Neural cell (in vitro differentiated cells): ENCODE results near the gene CARMIL1. TPM values are rescaled to one million over a fixed set of nuclear protein-coding genes. Genes with fewer than 3 reads are reported as not detected.

Source experiments
- H2AFZ ChIP-seq: fragments of 200-600, 300-800 bp; sonication (generic), shearing (Covaris generic); 2 replicates; pipeline ENCODE4 v1.6.0; 2014; ENCODE audit warnings: low read depth, mild to moderate bottlenecking, antibody characterized with exemption, low read length, moderate library complexity
- H3F3A ChIP-seq: fragments of 200-600 bp; shearing (Covaris generic); 2 replicates; pipeline ENCODE4 v1.6.1; 2016; ENCODE audit warnings: mild to moderate bottlenecking, moderate library complexity, mixed read lengths, antibody characterized with exemption, low read length; ENCODE audit not compliant: insufficient read depth, poor library complexity, severe bottlenecking
- H3K27ac ChIP-seq: fragments of 200-600, 300-800 bp; sonication (generic), shearing (Covaris generic); 2 replicates; pipeline ENCODE4 v1.5.1; 2014; ENCODE audit warnings: mild to moderate bottlenecking, low read length, moderate library complexity
- H3K27me3 ChIP-seq: fragments of 300-800, 200-600 bp; sonication (generic), shearing (Covaris generic); 2 replicates; pipeline ENCODE4 v1.6.0; 2014; ENCODE audit warnings: mild to moderate bottlenecking, low read depth, low read length, moderate library complexity; ENCODE audit not compliant: insufficient read depth
- H3K36me3 ChIP-seq: fragments of 300-800, 200-600 bp; sonication (generic), shearing (Covaris generic); 2 replicates; pipeline ENCODE4 v1.5.1; 2014; ENCODE audit warnings: mild to moderate bottlenecking, antibody characterized with exemption, low read length, moderate library complexity; ENCODE audit not compliant: insufficient read depth
- H3K4me2 ChIP-seq: fragments of 300-800, 200-600 bp; sonication (generic), shearing (Covaris generic); 2 replicates; pipeline ENCODE4 v1.6.0; 2014; ENCODE audit warnings: mild to moderate bottlenecking, low read length
- H3K4me3 ChIP-seq: fragments of 300-800, 200-600 bp; sonication (generic), shearing (Covaris generic); 2 replicates; pipeline ENCODE4 v1.5.1; 2014; ENCODE audit warnings: mild to moderate bottlenecking, low read length, moderate library complexity
- H3K79me2 ChIP-seq: fragments of 200-600 bp; shearing (Covaris generic); replicated peaks from 2 replicates; pipeline ENCODE4 v1.6.0; 2014; ENCODE audit warnings: mild to moderate bottlenecking, low read length, moderate library complexity; ENCODE audit not compliant: insufficient read depth
- H3K9ac ChIP-seq: fragments of 300-800, 200-600 bp; sonication (generic), shearing (Covaris generic); 2 replicates; pipeline ENCODE4 v1.6.1; 2016; ENCODE audit warnings: mild to moderate bottlenecking, low read length, mixed read lengths
- H3K9me2 ChIP-seq: fragments of 200-600 bp; shearing (Covaris generic); 2 replicates; pipeline ENCODE4 v1.6.1; 2016; ENCODE audit warnings: mild to moderate bottlenecking, low read length, mixed read lengths; ENCODE audit not compliant: insufficient read depth
- H3K9me3 ChIP-seq: fragments of 200-600, 300-800 bp; sonication (generic), shearing (Covaris generic); 2 replicates; pipeline ENCODE4 v1.6.1; 2016; ENCODE audit warnings: mild to moderate bottlenecking, mixed run types, low read length, moderate library complexity, mixed read lengths
- H4K20me1 ChIP-seq: fragments of 200-600 bp; shearing (Covaris generic); 2 replicates; pipeline ENCODE4 v1.6.1; 2016; ENCODE audit warnings: mild to moderate bottlenecking, mixed run types; ENCODE audit not compliant: insufficient read depth
- EP300 ChIP-seq: fragments of 450-650 bp; conservative IDR thresholded peaks from 2 replicates; pipeline ENCODE4 v1.6.1; 2014; ENCODE audit warnings: antibody characterized with exemption, mild to moderate bottlenecking, moderate library complexity; ENCODE audit not compliant: poor library complexity, severe bottlenecking
- EZH2 ChIP-seq: fragments of 200-600, 300-800 bp; shearing (Covaris generic), sonication (generic); IDR thresholded peaks from 2 replicates; pipeline ENCODE4 v1.6.1; 2014; ENCODE audit warnings: antibody characterized with exemption, low read length, borderline replicate concordance, mild to moderate bottlenecking; ENCODE audit not compliant: insufficient read depth, poor library complexity, severe bottlenecking
- MXI1 ChIP-seq: fragments of 450-650 bp; conservative IDR thresholded peaks from 2 replicates; pipeline ENCODE4 v1.6.1; 2014; ENCODE audit warnings: antibody characterized with exemption, mild to moderate bottlenecking; ENCODE audit not compliant: poor library complexity, severe bottlenecking
- POLR2AphosphoS5 ChIP-seq: IDR thresholded peaks from 2 replicates; pipeline ENCODE4 v1.6.1; 2012
- RAD21 ChIP-seq: fragments of 450-650 bp; conservative IDR thresholded peaks from 2 replicates; pipeline ENCODE4 v1.6.1; 2014; ENCODE audit warnings: antibody characterized with exemption, mild to moderate bottlenecking, moderate library complexity
- SMC3 ChIP-seq: fragments of 450-650 bp; conservative IDR thresholded peaks from 2 replicates; pipeline ENCODE4 v1.6.1; 2014; ENCODE audit warnings: antibody characterized with exemption, mild to moderate bottlenecking, moderate library complexity; ENCODE audit not compliant: poor library complexity
- TAF1 ChIP-seq: IDR thresholded peaks from 2 replicates; pipeline ENCODE4 v1.6.1; 2012; ENCODE audit warnings: low read depth
- polyA plus RNA-seq: library from polyadenylated mRNA; depleted of rRNA; stranded (reverse); fragments of >200 nt; gene quantifications from 2 replicates; pipeline ENCODE4 v1.2.3, GENCODE V29; 2014
- TF ChIP-seq, protein P1 (sequence below): fragments of 450-650 bp; IDR thresholded peaks from 2 replicates; pipeline ENCODE4 v1.5.1; 2014; ENCODE audit warnings: antibody characterized with exemption, mild to moderate bottlenecking, moderate library complexity; ENCODE audit not compliant: poor library complexity, severe bottlenecking
- TF ChIP-seq, protein P2 (sequence below): IDR thresholded peaks from 2 replicates; pipeline ENCODE4 v1.6.1; 2012; ENCODE audit warnings: borderline replicate concordance

CARMIL1 gene
- polyA plus RNA-seq, 1 donor from 2014 or later: 5.3 TPM

DNA sequence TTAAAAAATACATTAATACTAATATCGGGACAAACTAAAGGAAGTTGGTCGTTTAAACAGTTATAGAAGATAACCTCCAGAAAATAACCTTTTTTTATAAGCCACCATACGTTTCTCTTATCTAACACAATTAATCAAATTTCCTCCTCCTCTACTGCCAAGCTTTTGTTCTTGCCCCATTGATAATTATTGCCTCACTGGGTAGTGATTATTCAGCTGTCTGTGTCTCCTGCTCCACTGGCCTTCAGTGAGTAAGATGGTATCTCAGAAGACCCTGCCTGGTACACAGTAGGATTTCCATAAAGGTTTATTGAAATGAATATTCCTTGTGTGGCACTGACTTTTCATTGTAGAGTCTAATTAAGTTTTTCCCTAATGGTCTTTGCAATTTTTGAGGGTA lies 207.4 kb downstream of the CARMIL1 start:
- no peak overlapping the region for H3K9ac ChIP-seq
- no peaks in the 10 kb centered on the region for H3K79me2 ChIP-seq
- no peaks in the 10 kb centered on the region for H3F3A ChIP-seq
- no peak overlapping the region for H2AFZ ChIP-seq
- H3K4me3 ChIP-seq: no peak overlapping the region
- no peaks in the 10 kb centered on the region for H3K9me3 ChIP-seq
- no peaks in the 10 kb centered on the region for H3K27me3 ChIP-seq
- no peaks in the 10 kb centered on the region for H3K9me2 ChIP-seq
- TF ChIP-seq EP300 (no peak), TAF1 (no peak), POLR2AphosphoS5 (no peak), SMC3 (no peak), EZH2 (no peak), MXI1 (no peak), RAD21 (no peak)
- TF ChIP-seq, protein P1, sequence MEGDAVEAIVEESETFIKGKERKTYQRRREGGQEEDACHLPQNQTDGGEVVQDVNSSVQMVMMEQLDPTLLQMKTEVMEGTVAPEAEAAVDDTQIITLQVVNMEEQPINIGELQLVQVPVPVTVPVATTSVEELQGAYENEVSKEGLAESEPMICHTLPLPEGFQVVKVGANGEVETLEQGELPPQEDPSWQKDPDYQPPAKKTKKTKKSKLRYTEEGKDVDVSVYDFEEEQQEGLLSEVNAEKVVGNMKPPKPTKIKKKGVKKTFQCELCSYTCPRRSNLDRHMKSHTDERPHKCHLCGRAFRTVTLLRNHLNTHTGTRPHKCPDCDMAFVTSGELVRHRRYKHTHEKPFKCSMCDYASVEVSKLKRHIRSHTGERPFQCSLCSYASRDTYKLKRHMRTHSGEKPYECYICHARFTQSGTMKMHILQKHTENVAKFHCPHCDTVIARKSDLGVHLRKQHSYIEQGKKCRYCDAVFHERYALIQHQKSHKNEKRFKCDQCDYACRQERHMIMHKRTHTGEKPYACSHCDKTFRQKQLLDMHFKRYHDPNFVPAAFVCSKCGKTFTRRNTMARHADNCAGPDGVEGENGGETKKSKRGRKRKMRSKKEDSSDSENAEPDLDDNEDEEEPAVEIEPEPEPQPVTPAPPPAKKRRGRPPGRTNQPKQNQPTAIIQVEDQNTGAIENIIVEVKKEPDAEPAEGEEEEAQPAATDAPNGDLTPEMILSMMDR: no peak
- TF ChIP-seq, protein P2, sequence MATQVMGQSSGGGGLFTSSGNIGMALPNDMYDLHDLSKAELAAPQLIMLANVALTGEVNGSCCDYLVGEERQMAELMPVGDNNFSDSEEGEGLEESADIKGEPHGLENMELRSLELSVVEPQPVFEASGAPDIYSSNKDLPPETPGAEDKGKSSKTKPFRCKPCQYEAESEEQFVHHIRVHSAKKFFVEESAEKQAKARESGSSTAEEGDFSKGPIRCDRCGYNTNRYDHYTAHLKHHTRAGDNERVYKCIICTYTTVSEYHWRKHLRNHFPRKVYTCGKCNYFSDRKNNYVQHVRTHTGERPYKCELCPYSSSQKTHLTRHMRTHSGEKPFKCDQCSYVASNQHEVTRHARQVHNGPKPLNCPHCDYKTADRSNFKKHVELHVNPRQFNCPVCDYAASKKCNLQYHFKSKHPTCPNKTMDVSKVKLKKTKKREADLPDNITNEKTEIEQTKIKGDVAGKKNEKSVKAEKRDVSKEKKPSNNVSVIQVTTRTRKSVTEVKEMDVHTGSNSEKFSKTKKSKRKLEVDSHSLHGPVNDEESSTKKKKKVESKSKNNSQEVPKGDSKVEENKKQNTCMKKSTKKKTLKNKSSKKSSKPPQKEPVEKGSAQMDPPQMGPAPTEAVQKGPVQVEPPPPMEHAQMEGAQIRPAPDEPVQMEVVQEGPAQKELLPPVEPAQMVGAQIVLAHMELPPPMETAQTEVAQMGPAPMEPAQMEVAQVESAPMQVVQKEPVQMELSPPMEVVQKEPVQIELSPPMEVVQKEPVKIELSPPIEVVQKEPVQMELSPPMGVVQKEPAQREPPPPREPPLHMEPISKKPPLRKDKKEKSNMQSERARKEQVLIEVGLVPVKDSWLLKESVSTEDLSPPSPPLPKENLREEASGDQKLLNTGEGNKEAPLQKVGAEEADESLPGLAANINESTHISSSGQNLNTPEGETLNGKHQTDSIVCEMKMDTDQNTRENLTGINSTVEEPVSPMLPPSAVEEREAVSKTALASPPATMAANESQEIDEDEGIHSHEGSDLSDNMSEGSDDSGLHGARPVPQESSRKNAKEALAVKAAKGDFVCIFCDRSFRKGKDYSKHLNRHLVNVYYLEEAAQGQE: no peak
- no peaks in the 10 kb centered on the region for H3K36me3 ChIP-seq
- H3K27ac ChIP-seq: no peak overlapping the region
- no peaks in the 10 kb centered on the region for H4K20me1 ChIP-seq
- H3K4me2 ChIP-seq: no peak overlapping the region

DNA sequence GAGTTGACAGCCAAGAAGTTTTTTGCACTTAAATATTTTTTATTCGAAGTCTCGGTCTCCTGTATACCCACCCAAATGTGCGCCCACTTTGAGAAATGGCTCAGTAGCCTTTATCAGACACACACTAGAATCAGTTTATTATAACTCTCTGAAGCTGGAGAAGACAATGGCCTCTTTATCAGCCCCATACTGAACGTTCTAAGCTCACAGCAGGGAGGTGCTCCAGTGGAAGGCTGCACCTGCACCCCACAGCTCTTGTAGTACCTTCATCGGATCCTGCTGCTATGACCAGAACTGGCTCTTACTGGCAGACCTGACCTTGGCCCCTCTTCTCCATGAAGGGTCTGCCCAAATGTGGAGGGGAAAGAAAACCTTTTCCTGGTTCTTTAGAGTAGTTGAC lies 207.8 kb downstream of the CARMIL1 start:
- no peaks in the 10 kb centered on the region for H3K79me2 ChIP-seq
- H3K27me3 ChIP-seq: no peaks in the 10 kb centered on the region
- H3K9ac ChIP-seq: no peak overlapping the region

More for the DNA sequence above, 207.8 kb downstream of the CARMIL1 start:
- Histone ChIP-seq H3K4me2 (no peak overlapping the region), H3K4me3 (no peak overlapping the region), H3K36me3 (no peaks in the 10 kb centered on the region), H4K20me1 (no peaks in the 10 kb centered on the region), H3K9me3 (no peaks in the 10 kb centered on the region), H2AFZ (no peak overlapping the region), H3K9me2 (no peaks in the 10 kb centered on the region), H3K27ac (no peak overlapping the region), H3F3A (no peaks in the 10 kb centered on the region)
- TF ChIP-seq, protein P2: no peak
- TF ChIP-seq POLR2AphosphoS5 (no peak), TAF1 (no peak), MXI1 (no peak), SMC3 (no peak)
